Prostate gland (tissue), 2 donors: ENCODE data around the gene AKIRIN2. TPM values are rescaled to one million over a fixed set of nuclear protein-coding genes. Genes with fewer than 3 reads are reported as not detected.

Experiments used
- DNase-seq: peaks from one replicate; pipeline ENCODE4 v3.0.0-alpha.2; 2019; ENCODE audit warnings: low spot score
- H3K27ac ChIP-seq, 2 donors: fragments of 200-600 bp; sonication (generic); 2 replicates each; pipeline ENCODE4 v1.5.1; 2017 to 2019
- H3K27me3 ChIP-seq: fragments of 200-600 bp; sonication (generic); replicated peaks from 2 replicates; pipeline ENCODE4 v1.5.1; 2019; ENCODE audit not compliant: insufficient read depth
- H3K36me3 ChIP-seq, 2 donors: fragments of 200-600 bp; sonication (generic); 1 replicate in 1 of 2; 2 replicates in 1 of 2; pipeline versions ENCODE4 v1.5.1 to v1.8.1; 2017 to 2019
- H3K4me1 ChIP-seq: fragments of 200-600 bp; sonication (generic); replicated peaks from 2 replicates; pipeline ENCODE4 v1.5.1; 2019
- H3K4me3 ChIP-seq, 2 donors: fragments of 200-600 bp; sonication (generic); 2 replicates each; pipeline ENCODE4 v1.5.1; 2017 to 2019
- H3K9me3 ChIP-seq: fragments of 200-600 bp; sonication (generic); 2 replicates; pipeline ENCODE4 v1.5.1; 2017
- CTCF ChIP-seq, 4 experiments: fragments of 200-600 bp in 2 of 4; fragments of 450-650 bp in 2 of 4; sonication (generic) in 2 of 4; IDR thresholded peaks; 1 replicate in 3 of 4; 2 replicates in 1 of 4; pipeline ENCODE4 v1.5.1; 2016 to 2019; ENCODE audit warnings: antibody characterized with exemption in 4 of 4, mild to moderate bottlenecking in 2 of 4, moderate library complexity in 2 of 4
- POLR2A ChIP-seq: fragments of 450-650 bp; IDR thresholded peaks from one replicate; pipeline ENCODE4 v1.6.1; 2016; ENCODE audit warnings: antibody characterized with exemption, mild to moderate bottlenecking
- POLR2AphosphoS5 ChIP-seq: sonication (generic); formaldehyde crosslinking; IDR thresholded peaks from one replicate; pipeline ENCODE4 v1.6.1; 2017; ENCODE audit warnings: antibody characterized with exemption
- WGBS: methylation state at CpG from one replicate; pipeline ENCODE4 v1.1.5; 2018; 5-methylcytosine and 5-hydroxymethylcytosine counted together
- intact Hi-C: fragments of 100-400 bp; cut with DNase I; formaldehyde crosslinking; loops from one replicate; pipeline ENCODE4 v1.14.2; 2022
- total RNA-seq, 2 donors: library from RNA; depleted of rRNA; stranded (reverse); fragments of >200 nt; gene quantifications; one replicate each; pipeline ENCODE4 v1.1.0, GENCODE V29; 2016

The AKIRIN2 gene
- total RNA-seq, 2 donors from 2014 or later, result 28.4 to 44.1 TPM

GRCh38 chr6:87660226-87660911 is 41.7 kb downstream of the AKIRIN2 start:
- H3K36me3 ChIP-seq, result no peaks in the 10 kb centered on the region
- intact Hi-C loops, result no loop called here
- H3K4me1 ChIP-seq, result no peaks in the 10 kb centered on the region
- no peak overlapping the region for H3K4me3 ChIP-seq
- no peaks in the 10 kb centered on the region for H3K9me3 ChIP-seq
- no peak for DNase-seq
- TF ChIP-seq POLR2AphosphoS5, result no peak
- no peak for TF ChIP-seq POLR2A
- no peak for TF ChIP-seq CTCF (IDR thresholded peaks at IDR 0.05)
- no peaks in the 10 kb centered on the region for H3K27me3 ChIP-seq
- no peak overlapping the region for H3K27ac ChIP-seq

- no peak overlapping the region for H3K27ac ChIP-seq
- H3K27me3 ChIP-seq, result no peaks in the 10 kb centered on the region
- intact Hi-C loops, result no loop called here
- H3K36me3 ChIP-seq, result no peaks in the 10 kb centered on the region
- TF ChIP-seq POLR2AphosphoS5, result no peak
- TF ChIP-seq POLR2A, result no peak
- TF ChIP-seq CTCF (IDR thresholded peaks at IDR 0.05), result no peak
- H3K4me3 ChIP-seq, result no peak overlapping the region
- H3K4me1 ChIP-seq, result no peaks in the 10 kb centered on the region
- DNase-seq, result no peak
- no peaks in the 10 kb centered on the region for H3K9me3 ChIP-seq
These were observed 43.5 kb downstream of the AKIRIN2 start for GRCh38 chr6:87658516-87658915.

GRCh38 chr6:87656857-87657256 is 45.2 kb downstream of the AKIRIN2 start:
- DNase-seq, result no peak
- no peak for TF ChIP-seq CTCF (IDR thresholded peaks at IDR 0.05)
- TF ChIP-seq POLR2AphosphoS5, result no peak
- TF ChIP-seq POLR2A, result no peak
- H3K4me3 ChIP-seq, result no peak overlapping the region
- H3K9me3 ChIP-seq, result no peaks in the 10 kb centered on the region
- intact Hi-C loops, result no loop called here
- H3K27me3 ChIP-seq, result no peaks in the 10 kb centered on the region
- no peaks in the 10 kb centered on the region for H3K36me3 ChIP-seq
- H3K4me1 ChIP-seq, result no peaks in the 10 kb centered on the region
- H3K27ac ChIP-seq, result no peak overlapping the region

GRCh38 chr6:87655824-87656223 is 46.2 kb downstream of the AKIRIN2 start:
- H3K27ac ChIP-seq, result no peak overlapping the region
- no peak overlapping the region for H3K4me3 ChIP-seq
- intact Hi-C loops, result no loop called here
- TF ChIP-seq POLR2A (no peak), POLR2AphosphoS5 (no peak), CTCF (IDR thresholded peaks at IDR 0.05) (no peak)
- H3K9me3 ChIP-seq, result no peaks in the 10 kb centered on the region
- no peaks in the 10 kb centered on the region for H3K27me3 ChIP-seq
- H3K36me3 ChIP-seq, result no peaks in the 10 kb centered on the region
- no peaks in the 10 kb centered on the region for H3K4me1 ChIP-seq
- no peak for DNase-seq

GRCh38 chr6:87654875-87655454 is 47.1 kb downstream of the AKIRIN2 start:
- WGBS, result 79% methylated on average over 2 of the region's 2 CpGs
- Histone ChIP-seq H3K36me3 (no peaks in the 10 kb centered on the region), H3K4me3 (no peak overlapping the region), H3K27ac (no peak overlapping the region), H3K4me1 (no peaks in the 10 kb centered on the region), H3K9me3 (no peaks in the 10 kb centered on the region), H3K27me3 (no peaks in the 10 kb centered on the region)
- no peak for DNase-seq
- TF ChIP-seq POLR2A, result no peak
- TF ChIP-seq CTCF (IDR thresholded peaks at IDR 0.05), result no peak
- no peak for TF ChIP-seq POLR2AphosphoS5
- intact Hi-C loops, result no loop called here
